ENCODE measurements around the gene ADAMTSL2. TPM values are rescaled to one million over a fixed set of nuclear protein-coding genes. Genes with fewer than 3 reads are reported as not detected.

Gene ADAMTSL2
- total and polyA plus RNA-seq, 8 donors, result 1.3 to 20.6 (median 2.6) TPM; not detected in 2

- Histone ChIP-seq H3K36me3 (peaks cover 0 to 8% (median 0%) of the 10 kb centered on the region in 4 donors), H3K4me3 (no peak overlapping the region), H3K9me3 (no peaks in the 10 kb centered on the region), H3K27ac (peak overlapping the region; percentile 23 to 62 (median 55)), H3K27me3 (peaks cover 0 to 18% (median 0%) of the 10 kb centered on the region in 3 donors), H3K4me1 (peaks cover 8 to 37% (median 33%) of the 10 kb centered on the region in 4 donors)
- TF ChIP-seq CTCF (IDR thresholded peaks at IDR 0.05) (no peak), POLR2AphosphoS5 (IDR thresholded peaks at IDR 0.05) (no peak), EP300 (IDR thresholded peaks at IDR 0.05) (no peak), POLR2A (IDR thresholded peaks at IDR 0.05) (no peak)
- intact Hi-C loops (cut with DNase I; ENCODE audit: low total_unique reads), result no loop called here
- WGBS, 5 donors, result 36 to 54% (median 37%) methylated on average over 30 to 31 of the region's 31 CpGs
- peak in 1 of 2 donors; percentile 49 for DNase-seq
Observed at GRCh38 chr9:133558191-133559126, 24.0 kb downstream of the ADAMTSL2 start.

GRCh38 chr9:133560311-133560710 is 25.8 kb downstream of the ADAMTSL2 start:
- TF ChIP-seq POLR2A (IDR thresholded peaks at IDR 0.05) (no peak), POLR2AphosphoS5 (IDR thresholded peaks at IDR 0.05) (peak in 1 of 3 donors; percentile 28)
- WGBS, 5 donors, result 24 to 60% (median 50%) methylated on average over 5 to 15 of the region's 15 CpGs

GRCh38 chr9:133560944-133561343 is 26.4 kb downstream of the ADAMTSL2 start:
- WGBS, 5 donors, result 89 to 96% (median 92%) methylated on average over 18 to 22 of the region's 22 CpGs

More at GRCh38 chr9:133560311-133560710, 25.8 kb downstream of the ADAMTSL2 start:
- DNase-seq, result peak in 1 of 2 donors; percentile 76
- Histone ChIP-seq H3K27ac (no peak overlapping the region), H3K4me3 (no peak overlapping the region), H3K27me3 (peaks cover 0 to 13% (median 0%) of the 10 kb centered on the region in 3 donors), H3K4me1 (peaks cover 9 to 44% (median 35%) of the 10 kb centered on the region in 4 donors), H3K36me3 (no peaks in the 10 kb centered on the region), H3K9me3 (no peaks in the 10 kb centered on the region)
- intact Hi-C loops (cut with DNase I; ENCODE audit: low total_unique reads), result no loop called here

GRCh38 chr9:133561976-133562554 is 27.6 kb downstream of the ADAMTSL2 start:
- Histone ChIP-seq H3K4me1 (peaks cover 9 to 47% (median 38%) of the 10 kb centered on the region in 4 donors), H3K4me3 (no peak overlapping the region), H3K27ac (no peak overlapping the region), H3K9me3 (no peaks in the 10 kb centered on the region), H3K27me3 (peaks cover 0 to 13% (median 0%) of the 10 kb centered on the region in 3 donors), H3K36me3 (no peaks in the 10 kb centered on the region)
- TF ChIP-seq POLR2AphosphoS5 (IDR thresholded peaks at IDR 0.05) (no peak), EP300 (IDR thresholded peaks at IDR 0.05) (no peak), POLR2A (IDR thresholded peaks at IDR 0.05) (no peak)
- intact Hi-C loops (cut with DNase I; ENCODE audit: low total_unique reads), result no loop called here
- WGBS, 5 donors, result 83 to 92% (median 86%) methylated on average over 19 to 28 of the region's 32 CpGs; no CpG with 5 or more reads in 1 of the 5 donors
- no peak for DNase-seq

More at GRCh38 chr9:133560944-133561343, 26.4 kb downstream of the ADAMTSL2 start:
- Histone ChIP-seq H3K4me3 (no peak overlapping the region), H3K36me3 (no peaks in the 10 kb centered on the region), H3K9me3 (no peaks in the 10 kb centered on the region), H3K27me3 (peaks cover 0 to 13% (median 0%) of the 10 kb centered on the region in 3 donors), H3K4me1 (peaks cover 9 to 47% (median 38%) of the 10 kb centered on the region in 4 donors), H3K27ac (no peak overlapping the region)
- TF ChIP-seq CTCF (IDR thresholded peaks at IDR 0.05) (no peak), EP300 (IDR thresholded peaks at IDR 0.05) (no peak), POLR2AphosphoS5 (IDR thresholded peaks at IDR 0.05) (no peak), POLR2A (IDR thresholded peaks at IDR 0.05) (no peak)
- no peak for DNase-seq
- intact Hi-C loops (cut with DNase I; ENCODE audit: low total_unique reads), result no loop called here
